Measurements from ENCODE around the gene TMPRSS6.

TMPRSS6 gene

GRCh38 chr22:37153901-37154300, 44.4 kb upstream of the TMPRSS6 start:
- Histone ChIP-seq H3K79me2 (ENCODE audit: insufficient read depth, low read length) (no peaks in the 10 kb centered on the region), H4K20me1 (ENCODE audit: low read depth, low read length) (no peaks in the 10 kb centered on the region), H3K9me3 (ENCODE audit: insufficient read depth, low read length) (no peaks in the 10 kb centered on the region), H3K9me2 (replicated peaks; ENCODE audit: insufficient read depth, low read length) (no peaks in the 10 kb centered on the region), H3K4me3 (ENCODE audit: insufficient read depth, low read length, poor library complexity, severe bottlenecking) (no peak overlapping the region), H3K9ac (ENCODE audit: low read length) (no peak overlapping the region), H3K27ac (ENCODE audit: low read depth, low read length) (no peak overlapping the region), H3K27me3 (ENCODE audit: low read length) (no peaks in the 10 kb centered on the region), H2AFZ (ENCODE audit: low read depth, low read length, severe bottlenecking) (no peak overlapping the region), H3K4me2 (ENCODE audit: low read depth, low read length, poor library complexity, severe bottlenecking) (no peak overlapping the region), H3F3A (ENCODE audit: insufficient read depth) (no peaks in the 10 kb centered on the region), H3K36me3 (ENCODE audit: low read length) (no peaks in the 10 kb centered on the region)
- TF ChIP-seq EZH2phosphoT487 (conservative IDR thresholded peaks at IDR 0.05; ENCODE audit: low read length): no peak
- TF ChIP-seq, protein P1, sequence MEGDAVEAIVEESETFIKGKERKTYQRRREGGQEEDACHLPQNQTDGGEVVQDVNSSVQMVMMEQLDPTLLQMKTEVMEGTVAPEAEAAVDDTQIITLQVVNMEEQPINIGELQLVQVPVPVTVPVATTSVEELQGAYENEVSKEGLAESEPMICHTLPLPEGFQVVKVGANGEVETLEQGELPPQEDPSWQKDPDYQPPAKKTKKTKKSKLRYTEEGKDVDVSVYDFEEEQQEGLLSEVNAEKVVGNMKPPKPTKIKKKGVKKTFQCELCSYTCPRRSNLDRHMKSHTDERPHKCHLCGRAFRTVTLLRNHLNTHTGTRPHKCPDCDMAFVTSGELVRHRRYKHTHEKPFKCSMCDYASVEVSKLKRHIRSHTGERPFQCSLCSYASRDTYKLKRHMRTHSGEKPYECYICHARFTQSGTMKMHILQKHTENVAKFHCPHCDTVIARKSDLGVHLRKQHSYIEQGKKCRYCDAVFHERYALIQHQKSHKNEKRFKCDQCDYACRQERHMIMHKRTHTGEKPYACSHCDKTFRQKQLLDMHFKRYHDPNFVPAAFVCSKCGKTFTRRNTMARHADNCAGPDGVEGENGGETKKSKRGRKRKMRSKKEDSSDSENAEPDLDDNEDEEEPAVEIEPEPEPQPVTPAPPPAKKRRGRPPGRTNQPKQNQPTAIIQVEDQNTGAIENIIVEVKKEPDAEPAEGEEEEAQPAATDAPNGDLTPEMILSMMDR (IDR thresholded peaks at IDR 0.05; ENCODE audit: insufficient read depth, low read length, poor library complexity, severe bottlenecking): no peak

DNA sequence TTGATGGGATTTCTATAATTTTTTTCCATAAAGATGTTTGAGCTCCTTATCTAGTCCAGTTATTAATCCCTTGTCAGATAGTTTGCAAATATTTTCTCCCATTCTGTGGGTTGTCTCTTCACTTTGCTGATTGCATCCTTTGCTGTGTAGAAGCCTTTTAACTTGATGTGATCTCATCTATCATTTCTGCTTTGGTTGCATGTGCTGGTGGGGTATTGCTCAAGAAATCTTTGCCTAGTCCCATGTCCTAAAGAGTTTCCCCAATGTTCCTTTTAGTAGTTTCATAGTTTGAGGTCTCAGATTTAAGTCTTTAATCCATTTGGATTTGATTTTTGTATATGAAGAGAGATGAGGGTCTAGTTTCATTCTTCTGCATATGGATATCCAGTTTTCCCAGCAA, 41.9 kb upstream of the TMPRSS6 start:
- Histone ChIP-seq H3K4me2 (ENCODE audit: low read depth, low read length, poor library complexity, severe bottlenecking) (no peak overlapping the region), H3K9ac (ENCODE audit: low read length) (no peak overlapping the region), H3K79me2 (ENCODE audit: insufficient read depth, low read length) (no peaks in the 10 kb centered on the region), H3K9me3 (ENCODE audit: insufficient read depth, low read length) (no peaks in the 10 kb centered on the region), H3K4me3 (ENCODE audit: insufficient read depth, low read length, poor library complexity, severe bottlenecking) (no peak overlapping the region), H2AFZ (ENCODE audit: low read depth, low read length, severe bottlenecking) (no peak overlapping the region), H3K9me2 (replicated peaks; ENCODE audit: insufficient read depth, low read length) (no peaks in the 10 kb centered on the region), H3K27me3 (ENCODE audit: low read length) (no peaks in the 10 kb centered on the region), H3F3A (ENCODE audit: insufficient read depth) (no peaks in the 10 kb centered on the region), H3K36me3 (ENCODE audit: low read length) (no peaks in the 10 kb centered on the region), H3K27ac (ENCODE audit: low read depth, low read length) (no peak overlapping the region), H4K20me1 (ENCODE audit: low read depth, low read length) (no peaks in the 10 kb centered on the region)
- TF ChIP-seq EZH2phosphoT487 (conservative IDR thresholded peaks at IDR 0.05; ENCODE audit: low read length): no peak
- TF ChIP-seq, protein P1 (IDR thresholded peaks at IDR 0.05; ENCODE audit: insufficient read depth, low read length, poor library complexity, severe bottlenecking): no peak

- H3F3A ChIP-seq (ENCODE audit: insufficient read depth): no peaks in the 10 kb centered on the region
- no peaks in the 10 kb centered on the region for H3K36me3 ChIP-seq (ENCODE audit: low read length)
- no peaks in the 10 kb centered on the region for H3K9me3 ChIP-seq (ENCODE audit: insufficient read depth, low read length)
- TF ChIP-seq, protein P1 (IDR thresholded peaks at IDR 0.05; ENCODE audit: insufficient read depth, low read length, poor library complexity, severe bottlenecking): no peak
- TF ChIP-seq EZH2phosphoT487 (conservative IDR thresholded peaks at IDR 0.05; ENCODE audit: low read length): no peak
- H3K9ac ChIP-seq (ENCODE audit: low read length): no peak overlapping the region
- H3K27ac ChIP-seq (ENCODE audit: low read depth, low read length): no peak overlapping the region
- no peak overlapping the region for H3K4me3 ChIP-seq (ENCODE audit: insufficient read depth, low read length, poor library complexity, severe bottlenecking)
- no peaks in the 10 kb centered on the region for H3K9me2 ChIP-seq (replicated peaks; ENCODE audit: insufficient read depth, low read length)
- H2AFZ ChIP-seq (ENCODE audit: low read depth, low read length, severe bottlenecking): no peak overlapping the region
- H4K20me1 ChIP-seq (ENCODE audit: low read depth, low read length): no peaks in the 10 kb centered on the region
- H3K79me2 ChIP-seq (ENCODE audit: insufficient read depth, low read length): no peaks in the 10 kb centered on the region
- no peaks in the 10 kb centered on the region for H3K27me3 ChIP-seq (ENCODE audit: low read length)
- H3K4me2 ChIP-seq (ENCODE audit: low read depth, low read length, poor library complexity, severe bottlenecking): no peak overlapping the region
Measured at GRCh38 chr22:37150701-37151100, 41.2 kb upstream of the TMPRSS6 start.

Data from SU-DHL-6 (cell line).